GM12875 (cell line): ENCODE data around the gene TAS1R3.

Experiments
- H3K4me3 ChIP-seq: one replicate; pipeline ENCODE4 v1.5.1; 2011; ENCODE audit warnings: low read depth, low read length, control low read depth
- TF ChIP-seq, protein P1 (sequence below): IDR thresholded peaks from 2 replicates; pipeline ENCODE4 v1.5.1; 2011; ENCODE audit warnings: low read depth, mild to moderate bottlenecking, control low read depth, inconsistent platforms, low read length, moderate library complexity, borderline replicate concordance; ENCODE audit not compliant: insufficient read depth

TAS1R3 gene

DNA sequence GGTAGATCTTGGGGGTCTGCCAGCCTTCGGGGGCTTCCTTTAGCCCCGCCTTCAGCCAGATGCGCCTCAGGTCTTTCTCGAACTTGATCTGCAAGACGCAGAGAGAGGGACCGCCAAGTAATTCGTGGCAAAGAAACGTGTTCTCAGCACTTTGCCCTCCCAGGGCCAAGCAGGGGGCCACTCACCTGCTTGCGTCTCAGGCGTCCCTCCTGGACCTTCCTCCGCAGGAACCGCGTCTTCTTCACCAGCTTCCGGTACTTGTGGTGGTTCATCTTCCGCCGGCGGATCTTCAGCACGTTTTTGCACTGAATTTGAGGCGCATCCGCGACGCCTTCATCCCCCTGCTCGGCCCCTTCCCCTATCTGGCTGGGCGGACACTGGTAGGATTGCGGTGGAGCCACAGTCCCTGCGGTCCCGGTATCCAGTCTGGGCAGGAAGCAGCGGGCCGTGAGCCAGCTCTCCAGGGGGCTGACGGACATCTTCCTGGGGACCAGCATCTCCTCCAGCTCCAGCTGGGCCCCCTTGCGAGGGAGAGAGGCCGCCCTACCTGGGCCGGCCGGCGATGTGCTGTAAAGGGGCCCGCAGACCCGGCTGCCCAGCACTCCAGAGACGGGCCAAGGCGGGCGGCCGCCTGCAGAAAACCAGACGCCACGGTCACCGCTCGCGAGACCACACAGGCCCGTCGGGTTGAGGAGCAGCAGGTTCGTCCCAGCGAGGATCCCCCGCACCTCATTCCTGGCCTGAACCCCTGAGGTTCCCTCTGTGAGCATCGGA is 42.9 kb downstream of the TAS1R3 start:
- TF ChIP-seq, protein P1, sequence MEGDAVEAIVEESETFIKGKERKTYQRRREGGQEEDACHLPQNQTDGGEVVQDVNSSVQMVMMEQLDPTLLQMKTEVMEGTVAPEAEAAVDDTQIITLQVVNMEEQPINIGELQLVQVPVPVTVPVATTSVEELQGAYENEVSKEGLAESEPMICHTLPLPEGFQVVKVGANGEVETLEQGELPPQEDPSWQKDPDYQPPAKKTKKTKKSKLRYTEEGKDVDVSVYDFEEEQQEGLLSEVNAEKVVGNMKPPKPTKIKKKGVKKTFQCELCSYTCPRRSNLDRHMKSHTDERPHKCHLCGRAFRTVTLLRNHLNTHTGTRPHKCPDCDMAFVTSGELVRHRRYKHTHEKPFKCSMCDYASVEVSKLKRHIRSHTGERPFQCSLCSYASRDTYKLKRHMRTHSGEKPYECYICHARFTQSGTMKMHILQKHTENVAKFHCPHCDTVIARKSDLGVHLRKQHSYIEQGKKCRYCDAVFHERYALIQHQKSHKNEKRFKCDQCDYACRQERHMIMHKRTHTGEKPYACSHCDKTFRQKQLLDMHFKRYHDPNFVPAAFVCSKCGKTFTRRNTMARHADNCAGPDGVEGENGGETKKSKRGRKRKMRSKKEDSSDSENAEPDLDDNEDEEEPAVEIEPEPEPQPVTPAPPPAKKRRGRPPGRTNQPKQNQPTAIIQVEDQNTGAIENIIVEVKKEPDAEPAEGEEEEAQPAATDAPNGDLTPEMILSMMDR: no peak
- peak overlapping the region; percentile 99 for H3K4me3 ChIP-seq

DNA sequence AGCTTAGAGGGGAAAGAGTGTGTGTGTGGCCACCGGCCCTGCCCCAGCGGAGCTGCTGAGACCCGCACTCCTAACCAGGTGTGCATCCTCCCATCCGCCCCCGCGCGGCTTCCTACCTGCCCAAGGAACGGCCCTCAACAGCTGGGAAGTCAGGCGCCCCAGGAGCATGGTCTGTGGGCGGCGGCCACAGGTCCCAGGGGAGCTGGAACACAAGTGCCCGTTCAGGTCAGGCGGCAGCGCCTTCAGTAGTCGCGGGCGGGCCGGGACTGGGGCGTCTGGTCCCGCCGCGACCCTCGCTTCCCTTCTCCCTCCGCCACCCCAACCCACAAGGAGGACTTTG is 43.5 kb downstream of the TAS1R3 start:
- peak overlapping the region; percentile 99 for H3K4me3 ChIP-seq
- TF ChIP-seq, protein P1: no peak

DNA sequence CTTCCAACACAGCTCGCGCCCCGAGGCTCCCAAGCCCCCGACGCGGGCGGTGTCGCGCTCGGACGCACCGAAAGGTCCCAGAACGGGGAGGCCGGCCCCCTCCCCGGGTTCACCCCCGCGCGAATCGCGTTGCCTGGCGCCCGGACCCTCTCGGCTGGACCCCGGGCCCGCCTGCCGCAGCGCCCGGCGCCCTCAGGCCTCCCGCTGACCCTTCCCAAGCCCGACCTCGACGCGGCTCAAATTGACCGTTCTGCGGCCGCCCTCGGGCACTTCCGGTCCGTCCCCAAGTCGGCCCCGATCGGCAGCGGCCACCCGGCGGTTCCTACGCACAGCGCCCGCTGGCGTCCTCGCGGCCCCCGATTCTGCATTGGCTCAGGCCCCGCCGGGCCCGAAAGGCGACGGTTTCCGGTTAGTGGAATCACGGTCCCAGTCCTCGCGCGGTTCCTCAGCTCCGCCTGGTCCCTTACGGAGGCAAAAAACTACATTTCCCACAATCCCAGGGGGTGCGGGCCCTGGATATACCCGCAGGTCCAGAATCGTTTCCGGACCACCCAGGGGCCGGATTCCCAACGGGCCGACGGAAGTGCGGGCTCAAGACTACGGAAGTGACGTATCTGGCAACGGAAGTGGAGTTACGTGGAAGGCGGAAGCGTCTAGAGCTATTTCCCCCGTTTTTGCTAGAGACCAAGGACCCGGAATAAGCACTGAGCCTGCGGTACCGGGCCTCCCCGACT is 44.0 kb downstream of the TAS1R3 start, which contains the start of gene AURKAIP1:
Gene AURKAIP1, minus strand, starts transcription at position 279 of the 734 bp plus-strand sequence. CDS start 451 bp downstream, outside the sequence.
- TF ChIP-seq, protein P1: peak; percentile 37; the same call in 1 of the 2 replicates
- H3K4me3 ChIP-seq: peak within 1 kb of the TSS; percentile 99

DNA sequence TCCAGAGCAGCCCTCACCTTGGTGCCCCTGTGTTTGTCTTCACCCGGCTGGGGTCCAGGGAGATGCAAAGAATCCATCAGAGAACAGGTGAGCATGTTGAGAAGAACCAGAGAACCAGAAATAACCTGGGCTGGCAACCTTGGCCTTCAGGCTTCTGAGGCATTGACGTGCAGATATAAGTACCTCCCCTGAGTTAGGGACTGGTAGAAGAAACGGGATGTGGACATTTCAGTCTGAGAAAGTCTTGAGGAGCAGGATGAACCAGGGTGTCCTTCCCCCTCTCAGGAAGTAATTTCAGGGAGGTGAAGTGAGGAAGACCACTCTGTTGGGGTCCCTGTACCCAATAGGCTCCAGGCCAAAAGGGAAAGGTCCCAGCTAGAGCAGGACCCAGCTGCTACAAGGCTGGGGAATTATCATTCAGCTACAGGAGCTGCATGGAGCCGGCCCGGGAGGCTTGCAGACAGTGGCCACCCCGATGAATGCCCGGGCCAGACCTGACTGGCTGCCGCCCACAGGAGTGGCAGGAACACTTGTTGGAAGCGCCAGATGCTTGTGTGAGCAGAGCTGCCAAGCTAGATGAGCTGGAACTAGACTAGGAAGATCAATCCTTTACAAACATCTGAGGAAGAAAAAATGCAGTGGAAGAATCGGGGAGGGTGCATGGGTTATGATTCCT is 45.6 kb downstream of the TAS1R3 start:
- no peak overlapping the region for H3K4me3 ChIP-seq
- TF ChIP-seq, protein P1: no peak

DNA sequence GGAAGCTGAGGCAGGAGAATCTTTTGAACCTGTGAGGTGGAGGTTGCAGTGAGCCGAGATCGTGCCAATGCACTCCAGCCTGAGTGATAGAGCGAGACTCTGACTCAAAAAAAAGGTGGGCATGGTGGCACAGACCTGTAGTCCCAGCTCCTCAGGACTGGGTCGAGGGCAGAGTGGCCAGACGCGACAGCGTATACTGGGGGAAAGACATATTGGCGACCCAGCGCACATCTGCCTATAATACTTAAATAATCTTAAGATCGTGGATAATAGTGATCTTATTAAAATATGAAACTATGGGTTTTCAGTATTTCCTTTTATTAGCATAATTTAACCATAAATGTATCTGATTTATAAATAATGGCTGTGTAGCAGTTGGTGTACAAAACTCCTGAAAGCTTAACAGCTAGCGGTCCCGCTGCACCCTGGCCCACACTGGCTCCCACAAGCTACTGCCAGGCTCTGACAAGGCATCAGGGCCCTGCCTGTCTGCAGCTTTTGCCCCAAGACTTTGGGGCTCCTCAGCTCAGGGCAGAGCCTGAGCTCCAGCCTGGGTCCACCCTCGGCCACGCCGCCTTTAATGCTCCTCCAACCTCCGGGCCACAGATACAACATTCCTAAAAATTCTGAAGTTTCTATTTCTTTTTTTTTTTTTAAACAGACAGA is 46.6 kb downstream of the TAS1R3 start:
- H3K4me3 ChIP-seq: no peak overlapping the region
- TF ChIP-seq, protein P1: no peak

DNA sequence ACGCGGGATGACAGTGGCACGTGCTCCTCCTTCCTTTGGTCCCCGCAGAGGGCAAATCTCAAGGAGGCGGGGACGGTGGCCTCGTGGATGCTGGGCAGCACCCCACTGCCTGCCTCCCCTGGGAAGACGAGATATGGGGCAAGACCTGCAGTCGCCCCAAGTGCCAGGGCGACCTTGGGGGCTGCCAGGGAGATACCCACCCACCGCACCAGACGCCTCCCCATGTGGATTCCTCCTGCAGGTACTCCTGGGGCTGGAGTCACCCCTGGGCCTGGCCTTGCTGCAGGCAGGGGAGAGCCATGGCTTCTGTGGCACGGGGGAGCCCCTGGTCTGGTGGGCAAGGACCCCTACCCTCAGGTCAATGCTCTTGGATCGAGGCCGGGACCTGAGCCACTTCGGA is 49.8 kb downstream of the TAS1R3 start:
- TF ChIP-seq, protein P1: no peak

More for the DNA sequence above, 49.8 kb downstream of the TAS1R3 start:
- H3K4me3 ChIP-seq: no peak overlapping the region
